ENCODE measurements around the gene KCNMB1.

Gene KCNMB1

GRCh38 chr5:170363671-170364070 lies 25.5 kb downstream of the KCNMB1 start:
- Histone ChIP-seq H3K27ac (ENCODE audit: low read depth, low read length) (no peak overlapping the region), H3K36me3 (ENCODE audit: control insufficient read depth in 1 of 2, insufficient read depth in 2 of 2, low read length in 2 of 2) (no peaks in the 10 kb centered on the region), H3K9me3 (ENCODE audit: control insufficient read depth in 1 of 2, low read length in 2 of 2) (no peaks in the 10 kb centered on the region), H3K27me3 (ENCODE audit: control insufficient read depth in 1 of 2, insufficient read depth in 2 of 2, low read length in 2 of 2) (no peaks in the 10 kb centered on the region), H3K4me3 (ENCODE audit: low read depth in 1 of 2, low read length in 2 of 2) (no peak overlapping the region), H3K9ac (ENCODE audit: low read depth in 1 of 2, low read length in 2 of 2) (no peak overlapping the region), H3K4me1 (ENCODE audit: control insufficient read depth in 1 of 2, insufficient read depth in 2 of 2, low read length in 2 of 2) (peaks cover 11% of the 10 kb centered on the region in 2 donors)

- H3K9me3 ChIP-seq (ENCODE audit: control insufficient read depth in 1 of 2, low read length in 2 of 2) = no peaks in the 10 kb centered on the region
- no peaks in the 10 kb centered on the region for H3K36me3 ChIP-seq (ENCODE audit: control insufficient read depth in 1 of 2, insufficient read depth in 2 of 2, low read length in 2 of 2)
- H3K4me3 ChIP-seq (ENCODE audit: low read depth in 1 of 2, low read length in 2 of 2) = no peak overlapping the region
- H3K27ac ChIP-seq (ENCODE audit: low read depth, low read length) = no peak overlapping the region
- no peak overlapping the region for H3K9ac ChIP-seq (ENCODE audit: low read depth in 1 of 2, low read length in 2 of 2)
- peaks cover 11% of the 10 kb centered on the region in 2 donors for H3K4me1 ChIP-seq (ENCODE audit: control insufficient read depth in 1 of 2, insufficient read depth in 2 of 2, low read length in 2 of 2)
- H3K27me3 ChIP-seq (ENCODE audit: control insufficient read depth in 1 of 2, insufficient read depth in 2 of 2, low read length in 2 of 2) = no peaks in the 10 kb centered on the region
These were observed 26.5 kb downstream of the KCNMB1 start for GRCh38 chr5:170362656-170363055.

GRCh38 chr5:170362102-170362501 lies 27.1 kb downstream of the KCNMB1 start:
- H3K9me3 ChIP-seq (ENCODE audit: control insufficient read depth in 1 of 2, low read length in 2 of 2) = no peaks in the 10 kb centered on the region
- H3K4me1 ChIP-seq (ENCODE audit: control insufficient read depth in 1 of 2, insufficient read depth in 2 of 2, low read length in 2 of 2) = peaks cover 11% of the 10 kb centered on the region in 2 donors
- no peak overlapping the region for H3K27ac ChIP-seq (ENCODE audit: low read depth, low read length)

GRCh38 chr5:170361616-170362015 lies 27.6 kb downstream of the KCNMB1 start:
- no peaks in the 10 kb centered on the region for H3K27me3 ChIP-seq (ENCODE audit: control insufficient read depth in 1 of 2, insufficient read depth in 2 of 2, low read length in 2 of 2)
- no peak overlapping the region for H3K4me3 ChIP-seq (ENCODE audit: low read depth in 1 of 2, low read length in 2 of 2)
- peaks cover 11% of the 10 kb centered on the region in 2 donors for H3K4me1 ChIP-seq (ENCODE audit: control insufficient read depth in 1 of 2, insufficient read depth in 2 of 2, low read length in 2 of 2)
- no peak overlapping the region for H3K9ac ChIP-seq (ENCODE audit: low read depth in 1 of 2, low read length in 2 of 2)
- no peaks in the 10 kb centered on the region for H3K9me3 ChIP-seq (ENCODE audit: control insufficient read depth in 1 of 2, low read length in 2 of 2)
- no peak overlapping the region for H3K27ac ChIP-seq (ENCODE audit: low read depth, low read length)
- H3K36me3 ChIP-seq (ENCODE audit: control insufficient read depth in 1 of 2, insufficient read depth in 2 of 2, low read length in 2 of 2) = no peaks in the 10 kb centered on the region

More at GRCh38 chr5:170362102-170362501, 27.1 kb downstream of the KCNMB1 start:
- no peaks in the 10 kb centered on the region for H3K27me3 ChIP-seq (ENCODE audit: control insufficient read depth in 1 of 2, insufficient read depth in 2 of 2, low read length in 2 of 2)
- H3K9ac ChIP-seq (ENCODE audit: low read depth in 1 of 2, low read length in 2 of 2) = no peak overlapping the region
- no peaks in the 10 kb centered on the region for H3K36me3 ChIP-seq (ENCODE audit: control insufficient read depth in 1 of 2, insufficient read depth in 2 of 2, low read length in 2 of 2)
- no peak overlapping the region for H3K4me3 ChIP-seq (ENCODE audit: low read depth in 1 of 2, low read length in 2 of 2)

- Histone ChIP-seq H3K36me3 (ENCODE audit: control insufficient read depth in 1 of 2, insufficient read depth in 2 of 2, low read length in 2 of 2) (no peaks in the 10 kb centered on the region), H3K4me3 (ENCODE audit: low read depth in 1 of 2, low read length in 2 of 2) (no peak overlapping the region), H3K4me1 (ENCODE audit: control insufficient read depth in 1 of 2, insufficient read depth in 2 of 2, low read length in 2 of 2) (peaks cover 11% of the 10 kb centered on the region in 2 donors), H3K27me3 (ENCODE audit: control insufficient read depth in 1 of 2, insufficient read depth in 2 of 2, low read length in 2 of 2) (no peaks in the 10 kb centered on the region), H3K27ac (ENCODE audit: low read depth, low read length) (no peak overlapping the region), H3K9ac (ENCODE audit: low read depth in 1 of 2, low read length in 2 of 2) (no peak overlapping the region), H3K9me3 (ENCODE audit: control insufficient read depth in 1 of 2, low read length in 2 of 2) (no peaks in the 10 kb centered on the region)
These were observed 28.1 kb downstream of the KCNMB1 start for GRCh38 chr5:170361116-170361515.

GRCh38 chr5:170360709-170361108 lies 28.5 kb downstream of the KCNMB1 start:
- Histone ChIP-seq H3K36me3 (ENCODE audit: control insufficient read depth in 1 of 2, insufficient read depth in 2 of 2, low read length in 2 of 2) (no peaks in the 10 kb centered on the region), H3K9ac (ENCODE audit: low read depth in 1 of 2, low read length in 2 of 2) (no peak overlapping the region), H3K4me1 (ENCODE audit: control insufficient read depth in 1 of 2, insufficient read depth in 2 of 2, low read length in 2 of 2) (peaks cover 11 to 12% of the 10 kb centered on the region in 2 donors), H3K9me3 (ENCODE audit: control insufficient read depth in 1 of 2, low read length in 2 of 2) (no peaks in the 10 kb centered on the region), H3K4me3 (ENCODE audit: low read depth in 1 of 2, low read length in 2 of 2) (no peak overlapping the region), H3K27ac (ENCODE audit: low read depth, low read length) (no peak overlapping the region), H3K27me3 (ENCODE audit: control insufficient read depth in 1 of 2, insufficient read depth in 2 of 2, low read length in 2 of 2) (no peaks in the 10 kb centered on the region)

GRCh38 chr5:170357955-170358444 lies 31.2 kb downstream of the KCNMB1 start:
- H3K4me3 ChIP-seq (ENCODE audit: low read depth in 1 of 2, low read length in 2 of 2) = no peak overlapping the region
- no peak overlapping the region for H3K27ac ChIP-seq (ENCODE audit: low read depth, low read length)
- peaks cover 8 to 23% of the 10 kb centered on the region in 2 donors for H3K4me1 ChIP-seq (ENCODE audit: control insufficient read depth in 1 of 2, insufficient read depth in 2 of 2, low read length in 2 of 2)
- no peaks in the 10 kb centered on the region for H3K27me3 ChIP-seq (ENCODE audit: control insufficient read depth in 1 of 2, insufficient read depth in 2 of 2, low read length in 2 of 2)
- no peaks in the 10 kb centered on the region for H3K9me3 ChIP-seq (ENCODE audit: control insufficient read depth in 1 of 2, low read length in 2 of 2)
- H3K36me3 ChIP-seq (ENCODE audit: control insufficient read depth in 1 of 2, insufficient read depth in 2 of 2, low read length in 2 of 2) = no peaks in the 10 kb centered on the region
- no peak overlapping the region for H3K9ac ChIP-seq (ENCODE audit: low read depth in 1 of 2, low read length in 2 of 2)

GRCh38 chr5:170355601-170356098 lies 33.5 kb downstream of the KCNMB1 start:
- H3K27ac ChIP-seq (ENCODE audit: low read depth, low read length) = no peak overlapping the region
- no peaks in the 10 kb centered on the region for H3K36me3 ChIP-seq (ENCODE audit: control insufficient read depth in 1 of 2, insufficient read depth in 2 of 2, low read length in 2 of 2)
- no peak overlapping the region for H3K9ac ChIP-seq (ENCODE audit: low read depth in 1 of 2, low read length in 2 of 2)
- H3K4me3 ChIP-seq (ENCODE audit: low read depth in 1 of 2, low read length in 2 of 2) = no peak overlapping the region
- no peaks in the 10 kb centered on the region for H3K9me3 ChIP-seq (ENCODE audit: control insufficient read depth in 1 of 2, low read length in 2 of 2)
- no peaks in the 10 kb centered on the region for H3K27me3 ChIP-seq (ENCODE audit: control insufficient read depth in 1 of 2, insufficient read depth in 2 of 2, low read length in 2 of 2)
- H3K4me1 ChIP-seq (ENCODE audit: control insufficient read depth in 1 of 2, insufficient read depth in 2 of 2, low read length in 2 of 2) = peaks cover 0 to 15% of the 10 kb centered on the region in 2 donors

- H3K4me1 ChIP-seq (ENCODE audit: control insufficient read depth in 1 of 2, insufficient read depth in 2 of 2, low read length in 2 of 2) = peaks cover 0 to 12% of the 10 kb centered on the region in 2 donors
- H3K4me3 ChIP-seq (ENCODE audit: low read depth in 1 of 2, low read length in 2 of 2) = no peak overlapping the region
These were observed 35.2 kb downstream of the KCNMB1 start for GRCh38 chr5:170353961-170354360.

GRCh38 chr5:170353011-170353761 lies 36.0 kb downstream of the KCNMB1 start:
- Histone ChIP-seq H3K36me3 (ENCODE audit: control insufficient read depth in 1 of 2, insufficient read depth in 2 of 2, low read length in 2 of 2) (no peaks in the 10 kb centered on the region), H3K27me3 (ENCODE audit: control insufficient read depth in 1 of 2, insufficient read depth in 2 of 2, low read length in 2 of 2) (no peaks in the 10 kb centered on the region), H3K9me3 (ENCODE audit: control insufficient read depth in 1 of 2, low read length in 2 of 2) (no peaks in the 10 kb centered on the region), H3K4me1 (ENCODE audit: control insufficient read depth in 1 of 2, insufficient read depth in 2 of 2, low read length in 2 of 2) (peaks cover 0 to 12% of the 10 kb centered on the region in 2 donors), H3K27ac (ENCODE audit: low read depth, low read length) (no peak overlapping the region), H3K9ac (ENCODE audit: low read depth in 1 of 2, low read length in 2 of 2) (no peak overlapping the region), H3K4me3 (ENCODE audit: low read depth in 1 of 2, low read length in 2 of 2) (peak overlapping the region in 1 of 2 donors; percentile 34)

More at GRCh38 chr5:170353961-170354360, 35.2 kb downstream of the KCNMB1 start:
- Histone ChIP-seq H3K9ac (ENCODE audit: low read depth in 1 of 2, low read length in 2 of 2) (no peak overlapping the region), H3K36me3 (ENCODE audit: control insufficient read depth in 1 of 2, insufficient read depth in 2 of 2, low read length in 2 of 2) (no peaks in the 10 kb centered on the region), H3K9me3 (ENCODE audit: control insufficient read depth in 1 of 2, low read length in 2 of 2) (no peaks in the 10 kb centered on the region), H3K27ac (ENCODE audit: low read depth, low read length) (no peak overlapping the region), H3K27me3 (ENCODE audit: control insufficient read depth in 1 of 2, insufficient read depth in 2 of 2, low read length in 2 of 2) (no peaks in the 10 kb centered on the region)

Measured in duodenal mucosa (tissue), 2 donors.